GM12873 (cell line): ENCODE results near the gene PPM1K.

Experiments used
- TF ChIP-seq, protein P1 (sequence below): IDR thresholded peaks from 2 replicates; pipeline ENCODE4 v1.5.1; 2012; ENCODE audit warnings: low read depth, mild to moderate bottlenecking, moderate library complexity, low read length, control low read depth; ENCODE audit not compliant: insufficient read depth; ENCODE audit errors: missing control alignments

Gene PPM1K

DNA sequence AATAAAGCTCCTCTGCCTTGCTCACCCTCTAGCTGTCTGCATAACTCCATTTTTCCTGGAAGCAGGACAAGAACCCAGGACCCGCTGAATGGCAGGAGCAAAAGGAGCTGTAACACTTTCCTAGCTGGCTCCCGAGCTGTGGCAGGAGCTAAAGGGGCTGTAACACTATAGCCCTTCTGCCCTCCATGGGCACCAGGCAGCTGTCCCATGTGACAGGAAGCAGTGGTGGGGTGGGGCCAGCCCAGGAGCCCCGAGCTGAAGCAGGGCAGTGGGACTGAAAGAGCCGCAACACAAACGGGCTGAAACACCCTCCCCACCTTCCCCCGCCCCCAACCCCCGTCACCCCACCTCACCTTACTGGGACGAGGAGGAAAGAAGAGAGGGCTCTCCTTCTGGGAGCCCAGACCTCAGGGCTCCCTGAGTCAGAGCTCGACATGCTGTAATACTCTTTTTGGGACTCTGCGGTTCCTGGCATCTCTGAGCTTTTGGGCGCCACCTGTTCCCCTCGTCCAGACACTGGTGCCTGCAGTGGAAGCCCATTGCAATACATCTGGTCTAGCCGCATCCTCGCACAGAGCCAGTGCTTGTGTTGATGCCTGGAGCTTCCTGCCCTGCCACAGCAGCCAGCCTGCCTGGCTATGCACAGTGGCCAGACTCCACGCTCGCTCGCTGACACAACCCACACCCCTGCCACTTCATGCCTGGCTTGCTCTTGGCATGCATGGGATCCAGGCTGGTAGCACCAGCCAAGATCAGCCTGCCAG lies 39.4 kb downstream of the PPM1K start:
- TF ChIP-seq, protein P1, sequence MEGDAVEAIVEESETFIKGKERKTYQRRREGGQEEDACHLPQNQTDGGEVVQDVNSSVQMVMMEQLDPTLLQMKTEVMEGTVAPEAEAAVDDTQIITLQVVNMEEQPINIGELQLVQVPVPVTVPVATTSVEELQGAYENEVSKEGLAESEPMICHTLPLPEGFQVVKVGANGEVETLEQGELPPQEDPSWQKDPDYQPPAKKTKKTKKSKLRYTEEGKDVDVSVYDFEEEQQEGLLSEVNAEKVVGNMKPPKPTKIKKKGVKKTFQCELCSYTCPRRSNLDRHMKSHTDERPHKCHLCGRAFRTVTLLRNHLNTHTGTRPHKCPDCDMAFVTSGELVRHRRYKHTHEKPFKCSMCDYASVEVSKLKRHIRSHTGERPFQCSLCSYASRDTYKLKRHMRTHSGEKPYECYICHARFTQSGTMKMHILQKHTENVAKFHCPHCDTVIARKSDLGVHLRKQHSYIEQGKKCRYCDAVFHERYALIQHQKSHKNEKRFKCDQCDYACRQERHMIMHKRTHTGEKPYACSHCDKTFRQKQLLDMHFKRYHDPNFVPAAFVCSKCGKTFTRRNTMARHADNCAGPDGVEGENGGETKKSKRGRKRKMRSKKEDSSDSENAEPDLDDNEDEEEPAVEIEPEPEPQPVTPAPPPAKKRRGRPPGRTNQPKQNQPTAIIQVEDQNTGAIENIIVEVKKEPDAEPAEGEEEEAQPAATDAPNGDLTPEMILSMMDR: no peak

DNA sequence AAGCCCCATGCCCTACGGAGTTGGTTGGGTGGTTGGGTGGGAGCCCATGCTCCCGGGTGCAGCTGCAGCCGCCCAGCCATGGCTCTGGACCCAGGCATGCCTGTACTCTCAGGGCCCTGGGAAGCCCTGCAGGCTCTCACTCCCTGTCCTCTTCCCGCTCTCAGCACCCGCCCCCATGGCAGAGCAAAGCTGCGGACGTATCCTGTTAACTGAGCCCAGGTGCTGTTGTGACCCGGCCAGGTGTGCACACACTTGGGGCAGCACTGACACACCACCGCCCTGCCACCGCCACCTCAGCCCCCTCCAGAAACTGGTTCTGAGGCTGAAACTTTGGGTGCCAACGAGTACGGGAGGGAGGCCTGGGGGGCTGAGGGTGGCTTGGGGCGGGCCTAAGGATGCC lies 40.3 kb downstream of the PPM1K start:
- TF ChIP-seq, protein P1: no peak

DNA sequence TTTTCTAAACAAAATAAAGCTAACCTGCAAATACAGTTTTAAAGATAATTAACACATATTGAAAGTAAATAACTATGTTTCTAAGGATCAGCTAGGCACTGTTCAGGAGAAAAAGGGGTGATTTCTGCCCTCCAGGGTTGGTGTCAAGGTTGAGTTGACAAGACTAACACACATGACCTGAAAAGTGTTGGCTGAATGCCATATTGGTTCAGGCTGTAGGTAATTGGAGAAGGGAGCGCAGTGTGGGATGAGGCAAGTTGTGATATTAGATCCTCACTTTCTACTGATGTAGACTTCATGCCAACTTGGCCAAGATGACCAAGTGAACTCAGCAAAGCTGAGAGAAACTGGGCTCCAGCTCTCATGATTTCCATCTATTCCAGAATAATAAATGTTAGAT lies 42.2 kb downstream of the PPM1K start:
- TF ChIP-seq, protein P1: no peak

DNA sequence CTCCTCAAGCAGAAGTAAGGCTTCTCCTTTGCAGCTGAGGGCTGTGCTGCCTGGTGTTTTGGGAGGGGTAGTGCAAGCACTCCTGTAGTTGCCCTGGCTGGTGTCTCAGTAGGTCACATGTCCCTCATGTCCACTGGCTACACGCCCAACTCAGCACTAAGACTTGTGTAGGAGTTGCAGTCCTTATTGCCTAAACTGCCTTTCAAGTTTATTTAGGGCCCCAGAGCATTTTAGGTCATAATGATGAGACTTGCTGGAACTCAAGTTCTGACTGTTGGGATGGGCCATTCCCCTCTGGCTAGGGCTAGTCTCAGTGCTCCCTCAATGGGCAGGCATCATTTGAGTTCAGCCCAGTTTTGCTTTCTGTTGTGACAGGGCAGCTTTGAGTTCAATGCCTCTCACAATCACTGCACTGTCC lies 44.1 kb downstream of the PPM1K start:
- TF ChIP-seq, protein P1: no peak

DNA sequence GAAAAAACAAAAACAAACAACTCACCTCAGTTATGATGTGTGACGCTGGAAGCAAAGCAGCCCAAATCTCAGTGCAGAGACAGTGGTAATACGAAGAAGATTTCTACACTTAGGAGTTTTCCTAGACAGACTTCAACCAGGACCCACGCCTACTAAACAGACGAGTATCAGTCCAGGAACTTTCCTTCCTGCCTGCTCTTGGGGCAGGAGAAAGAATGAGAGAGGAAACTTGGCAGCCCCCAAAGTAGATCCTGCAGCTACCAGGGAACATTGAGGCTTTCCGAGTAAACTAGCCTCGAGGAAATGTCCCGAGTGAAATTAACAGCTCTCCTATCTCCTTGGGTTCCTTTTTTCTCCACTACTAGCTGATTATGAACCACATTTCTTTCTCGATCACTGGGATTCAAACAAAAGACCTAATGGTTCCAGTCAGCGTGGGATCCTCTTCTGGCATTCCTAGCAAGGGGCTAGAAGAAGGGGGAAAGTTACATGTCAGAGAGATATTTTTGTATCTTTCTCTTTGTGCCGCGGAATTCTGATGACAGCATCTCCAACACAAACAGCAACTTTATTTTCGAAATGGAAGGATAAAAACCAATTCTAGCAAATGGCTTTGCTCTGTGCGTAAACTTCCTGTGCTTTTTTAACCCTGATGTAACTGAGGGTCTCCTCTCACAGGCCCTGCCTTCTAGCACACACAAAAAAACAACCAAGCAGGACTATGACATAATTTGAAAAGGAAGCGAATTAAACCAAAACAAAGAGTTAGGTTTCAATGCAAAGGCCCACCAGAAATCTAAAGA lies 53.2 kb downstream of the PPM1K start:
- TF ChIP-seq, protein P1: no peak

DNA sequence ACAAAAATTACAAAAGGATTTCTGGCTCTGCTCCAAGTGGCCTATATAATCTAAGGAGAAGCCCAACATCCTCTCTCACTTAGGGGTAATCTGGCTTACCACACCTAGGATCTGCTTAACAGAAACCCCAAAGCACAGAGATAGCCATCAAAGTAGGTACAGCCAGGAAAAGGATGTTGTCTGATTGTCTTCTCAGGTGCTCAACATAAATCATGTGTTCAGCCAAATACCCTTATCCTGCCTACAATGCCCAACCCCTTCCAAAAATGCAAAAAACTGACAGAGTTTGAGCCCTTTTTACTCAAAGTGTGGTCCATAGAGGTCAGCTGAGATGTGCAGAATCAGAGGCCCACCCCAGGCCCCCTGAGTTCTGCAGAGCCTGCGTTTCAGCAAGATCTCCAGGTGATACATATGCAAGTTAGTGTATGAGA lies 53.9 kb downstream of the PPM1K start:
- TF ChIP-seq, protein P1: no peak

DNA sequence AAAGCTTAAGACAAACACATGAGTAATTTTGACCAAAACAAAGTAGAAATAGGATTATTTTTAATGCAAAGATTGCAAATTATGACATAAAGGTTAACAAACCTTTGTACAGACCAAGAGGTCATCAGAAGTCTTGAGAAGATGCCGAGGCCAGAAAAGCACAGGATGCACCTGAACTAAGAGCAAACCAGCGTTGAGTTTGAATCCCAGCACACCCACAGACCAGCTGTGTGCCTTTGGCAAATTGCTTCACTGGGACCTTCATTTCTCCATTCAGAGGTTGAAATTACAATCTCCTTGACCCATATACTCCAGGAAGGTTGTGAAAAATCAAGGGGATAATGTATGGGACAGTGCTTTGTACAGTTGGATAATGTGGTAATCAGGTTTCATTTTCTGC lies 56.6 kb downstream of the PPM1K start:
- TF ChIP-seq, protein P1: no peak
